GM18498 (cell line): ENCODE measurements around the gene ST3GAL3.

Source experiments
- ATAC-seq: cut with Tn5 transposase; IDR thresholded peaks from one replicate; pipeline ENCODE4 v1.9.1; 2021; ENCODE audit warnings: mild to moderate bottlenecking, moderate library complexity; ENCODE audit not compliant: unreplicated experiment

ST3GAL3 gene

DNA sequence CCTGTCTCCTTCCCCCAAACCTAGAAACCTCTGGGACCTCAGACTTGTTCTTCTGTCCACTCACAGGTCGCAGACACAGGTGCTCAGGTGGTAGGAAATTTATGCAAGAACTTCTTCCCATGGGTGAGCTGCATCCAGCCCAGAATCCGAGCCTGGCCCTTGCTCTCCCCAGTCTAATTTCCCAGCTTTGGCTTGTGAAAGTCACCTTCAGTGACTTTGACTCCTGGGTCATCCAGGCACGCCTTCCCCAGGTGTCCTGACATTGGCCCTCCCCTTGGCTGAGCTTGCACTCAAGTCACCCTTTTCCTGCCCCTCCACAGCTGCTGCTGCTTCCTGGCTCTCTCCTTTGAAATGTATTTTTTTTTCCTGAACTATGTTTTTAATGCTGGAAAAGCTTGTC lies 246.0 kb downstream of the ST3GAL3 start:
- ATAC-seq, result no peak

DNA sequence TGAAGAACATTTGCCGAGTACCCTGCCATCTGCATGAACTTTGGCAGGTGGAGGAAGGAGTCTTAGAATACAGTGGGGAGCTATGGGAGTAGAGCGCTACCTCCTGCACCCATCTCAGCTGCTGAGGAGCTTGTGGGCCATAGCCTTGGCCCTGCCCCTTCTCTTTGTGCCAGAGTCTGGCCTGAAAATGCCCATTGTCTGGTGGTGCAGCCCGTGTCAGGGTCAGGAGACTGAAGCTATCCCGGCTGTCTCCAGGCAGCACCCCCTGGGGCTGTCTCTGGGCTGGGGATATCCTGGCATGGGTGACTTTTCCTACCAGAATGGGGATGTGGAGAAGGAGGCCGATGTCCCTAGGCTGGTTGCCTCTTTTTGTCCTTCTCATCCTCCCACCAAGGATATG lies 246.7 kb downstream of the ST3GAL3 start:
- no peak for ATAC-seq

DNA sequence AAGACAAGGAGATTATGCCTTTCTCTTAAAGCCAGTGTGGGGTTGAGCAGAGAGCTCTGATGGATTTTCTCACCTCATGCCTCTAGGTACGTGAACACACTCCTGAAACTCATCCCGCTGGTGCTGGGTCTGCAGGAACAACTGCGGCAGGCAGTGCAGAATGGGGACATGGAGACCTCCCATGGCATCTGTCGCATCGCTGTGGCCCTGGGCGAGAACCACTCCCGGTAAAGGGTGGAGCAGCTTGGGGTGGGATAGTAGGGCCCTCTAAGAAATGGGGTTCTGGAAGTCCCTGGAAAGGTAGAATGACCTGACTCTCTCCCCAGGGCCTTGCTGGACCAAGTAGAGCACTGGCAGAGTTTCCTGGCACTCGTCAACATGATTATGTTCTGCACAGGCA lies 248.9 kb downstream of the ST3GAL3 start:
- ATAC-seq, result no peak

DNA sequence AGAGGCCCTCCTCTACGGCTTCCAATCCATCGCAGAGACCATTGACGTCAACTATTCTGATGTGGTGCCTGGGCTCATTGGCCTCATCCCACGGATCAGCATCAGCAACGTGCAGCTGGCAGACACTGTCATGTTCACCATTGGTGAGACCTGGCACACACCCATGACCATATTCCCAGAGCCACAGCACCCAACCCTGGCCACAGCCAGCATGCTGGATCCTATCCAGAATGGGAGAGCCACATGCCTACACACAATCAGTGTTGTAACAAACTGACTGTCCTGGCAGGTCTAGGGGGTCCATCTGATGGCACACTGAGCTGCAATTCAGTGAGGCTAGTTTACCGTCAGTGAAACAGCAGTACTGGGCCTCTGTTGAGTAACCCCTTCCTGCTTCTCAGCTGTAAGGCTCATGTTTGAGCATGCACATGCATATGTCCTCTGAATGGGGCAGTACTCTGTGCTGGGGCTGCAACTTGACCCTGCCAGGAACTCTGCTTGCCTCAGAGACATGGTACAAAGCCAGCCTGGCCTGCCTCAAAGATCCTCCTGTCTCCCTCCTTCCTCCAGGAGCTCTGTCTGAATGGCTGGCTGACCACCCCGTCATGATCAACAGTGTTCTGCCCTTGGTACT lies 250.2 kb downstream of the ST3GAL3 start:
- no peak for ATAC-seq

DNA sequence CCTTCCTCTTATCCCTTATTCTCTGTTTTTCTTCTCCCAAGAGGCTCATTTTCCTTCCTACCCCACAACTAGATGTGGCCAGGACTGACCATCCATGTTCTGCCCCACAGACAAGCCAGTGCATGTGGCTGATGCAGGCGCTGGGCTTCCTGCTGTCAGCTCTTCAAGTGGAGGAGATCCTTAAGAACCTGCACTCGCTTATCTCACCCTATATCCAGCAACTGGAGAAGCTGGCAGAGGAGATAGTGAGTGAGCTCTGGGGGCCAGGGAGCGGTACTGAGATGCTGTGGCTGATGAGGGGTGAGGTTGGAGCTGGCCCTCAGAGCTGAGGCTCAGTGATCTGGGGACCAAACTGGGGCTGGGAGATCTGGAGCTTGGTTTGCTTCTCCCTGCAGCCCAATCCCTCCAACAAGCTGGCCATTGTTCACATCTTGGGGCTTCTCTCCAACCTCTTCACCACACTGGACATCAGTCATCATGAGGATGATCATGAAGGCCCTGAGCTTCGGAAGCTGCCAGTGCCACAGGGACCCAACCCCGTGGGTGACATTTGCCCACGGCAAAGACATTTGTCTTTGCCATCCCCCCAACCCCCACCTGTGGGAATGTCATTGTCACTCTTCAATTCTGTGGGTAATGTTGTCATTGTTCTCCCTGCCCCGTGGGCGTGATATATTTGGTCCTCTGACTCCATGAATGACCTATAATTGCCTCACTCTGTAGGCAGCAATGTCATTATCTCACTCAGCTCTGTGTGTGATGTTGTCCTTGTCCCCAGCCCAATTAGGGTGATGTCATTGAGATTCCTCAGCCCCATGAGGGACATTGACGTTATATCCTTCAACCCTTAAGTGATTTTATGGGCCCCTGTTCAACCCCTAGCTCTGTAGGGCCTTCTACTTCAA lies 251.3 kb downstream of the ST3GAL3 start:
- ATAC-seq, result no peak

DNA sequence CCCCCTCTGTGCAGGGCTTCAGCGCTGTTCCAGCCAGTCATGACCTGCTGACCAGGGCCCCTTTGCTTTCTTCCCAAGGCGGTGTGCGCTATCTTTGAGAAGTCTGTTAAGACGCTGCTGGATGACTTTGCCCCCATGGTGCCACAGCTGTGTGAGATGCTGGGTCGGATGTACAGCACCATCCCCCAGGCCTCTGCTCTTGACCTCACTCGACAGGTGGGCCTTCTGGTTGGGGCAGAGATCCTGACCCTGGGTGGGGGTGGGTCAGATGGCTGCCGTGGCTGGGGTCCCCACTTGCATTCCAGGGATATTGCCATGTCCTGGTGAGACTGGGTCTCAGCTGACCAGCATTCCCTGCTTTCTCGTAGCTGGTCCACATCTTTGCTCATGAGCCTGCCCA lies 253.5 kb downstream of the ST3GAL3 start:
- ATAC-seq, result no peak

DNA sequence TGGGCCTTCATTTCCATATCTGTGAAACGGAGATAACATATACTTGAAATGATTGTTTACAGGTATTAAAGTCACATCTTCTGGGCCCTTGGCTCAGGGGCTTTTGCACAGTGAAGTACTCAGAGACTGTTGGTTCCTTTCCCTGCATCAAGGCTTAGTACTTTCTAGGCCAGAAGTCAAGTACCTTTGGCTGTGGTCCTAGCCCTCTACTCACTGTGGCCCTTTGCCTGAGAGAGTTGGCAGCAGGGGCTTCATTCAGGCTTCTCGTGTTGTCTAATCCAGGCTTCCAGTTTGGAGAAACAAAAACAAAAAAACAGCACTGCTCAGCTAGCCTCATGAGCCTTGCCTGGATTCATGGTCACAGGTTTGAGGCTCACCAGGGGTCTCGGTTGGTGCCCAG lies 254.4 kb downstream of the ST3GAL3 start:
- ATAC-seq, result no peak

DNA sequence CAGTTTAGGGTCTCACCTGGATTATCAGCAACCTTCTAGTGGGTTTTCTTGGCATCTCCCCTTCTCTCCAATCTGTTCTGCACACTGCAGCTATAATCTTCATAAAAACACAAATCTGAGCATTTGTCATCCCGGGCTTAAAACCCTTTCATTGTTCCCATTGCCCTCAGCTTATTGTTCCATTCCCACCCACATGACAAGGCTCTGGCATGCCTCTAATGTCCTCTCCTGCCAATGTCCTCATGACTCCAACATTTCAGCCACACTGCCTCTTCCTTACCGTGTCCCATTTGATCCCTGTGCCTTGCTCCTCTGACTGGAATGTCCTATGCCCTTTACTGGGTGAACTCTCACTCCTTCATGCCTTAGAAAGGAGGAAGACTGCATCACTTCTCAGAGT lies 255.0 kb downstream of the ST3GAL3 start:
- ATAC-seq, result no peak

DNA sequence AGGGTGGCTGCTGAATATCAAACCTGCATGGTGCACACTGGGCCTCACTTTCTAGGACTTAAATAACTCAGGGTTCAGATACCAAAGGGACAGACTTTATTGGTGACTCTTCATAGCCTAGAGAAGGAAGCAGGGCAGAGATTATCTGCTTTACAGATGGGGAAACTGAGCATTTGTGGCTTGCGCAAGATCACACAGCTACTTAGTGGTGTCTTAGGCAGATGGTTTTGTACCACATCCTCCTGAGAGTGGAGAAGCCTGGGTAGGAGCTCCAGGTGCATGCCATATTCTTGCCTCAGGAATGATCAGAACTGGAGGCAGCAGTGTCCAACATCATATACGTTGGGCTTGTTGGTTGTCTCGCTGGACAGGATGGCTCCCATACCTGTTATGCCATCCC lies 255.7 kb downstream of the ST3GAL3 start:
- ATAC-seq, result no peak

DNA sequence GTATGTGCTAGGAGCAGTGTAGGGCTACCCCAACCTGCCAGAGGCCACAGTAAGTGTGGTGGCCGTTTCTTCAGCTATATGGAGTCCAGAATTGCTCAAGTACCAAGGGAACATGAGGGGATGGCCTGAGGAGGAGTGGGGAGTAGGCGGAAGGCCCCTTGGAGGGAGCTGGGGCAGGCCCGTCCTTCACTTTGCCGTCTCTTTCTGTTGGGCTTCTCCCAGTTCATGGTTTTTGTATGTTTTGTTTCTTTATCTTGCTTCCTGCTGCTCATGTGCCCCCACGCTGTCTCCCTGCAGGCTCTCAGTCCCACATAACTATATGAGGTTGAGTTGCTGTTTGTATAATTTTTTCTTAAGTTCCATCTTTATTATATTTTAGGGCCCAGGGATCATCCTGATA lies 256.6 kb downstream of the ST3GAL3 start:
- ATAC-seq, result no peak

DNA sequence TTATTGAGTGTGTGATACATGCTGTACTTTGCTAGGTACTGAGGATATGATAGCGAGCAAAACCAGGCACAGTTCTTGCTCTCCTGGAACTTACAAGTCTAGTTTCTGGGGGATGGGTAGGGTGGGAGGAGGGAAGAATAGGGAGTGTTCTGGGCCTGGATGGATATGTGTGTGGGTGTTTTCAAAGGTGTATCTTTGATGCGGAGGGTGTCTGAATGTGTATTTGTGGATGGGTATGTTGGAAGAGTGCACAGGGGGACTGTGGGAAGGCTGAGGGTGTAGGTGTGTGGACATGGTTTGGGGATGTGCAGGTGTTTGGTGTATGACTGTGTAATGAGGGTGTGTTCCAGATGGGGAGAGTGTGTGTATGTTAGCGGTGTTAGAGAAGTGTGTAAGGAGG lies 258.0 kb downstream of the ST3GAL3 start:
- ATAC-seq, result no peak

DNA sequence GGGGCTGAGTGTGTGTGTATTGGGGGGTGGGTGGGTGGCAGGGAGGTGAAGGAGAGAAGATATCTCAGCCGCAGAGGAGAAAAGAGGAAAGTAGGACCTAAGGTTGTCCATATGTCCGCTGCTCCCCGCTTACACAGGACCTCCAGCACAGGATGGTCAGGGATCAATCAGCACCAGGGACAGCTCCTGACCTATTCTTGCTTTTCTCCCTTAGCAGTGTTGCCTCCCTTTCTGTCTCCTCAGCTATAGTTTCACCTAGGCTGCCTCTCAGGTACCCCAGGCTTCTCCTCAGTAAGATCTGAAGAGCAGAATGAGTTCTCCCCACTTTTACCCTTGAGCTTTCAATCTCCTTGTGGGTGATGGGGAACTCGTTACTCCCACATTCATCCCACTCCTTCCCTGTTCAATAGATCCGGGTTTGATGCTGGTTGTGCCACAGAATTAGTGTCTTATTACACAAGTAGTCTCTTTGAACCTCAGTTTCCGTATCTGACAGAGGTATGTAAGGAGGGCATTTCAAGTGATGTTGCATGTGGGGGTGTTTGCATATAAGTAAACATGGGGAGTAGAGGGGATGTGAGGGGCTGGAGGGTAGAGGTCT lies 261.1 kb downstream of the ST3GAL3 start:
- ATAC-seq, result no peak

DNA sequence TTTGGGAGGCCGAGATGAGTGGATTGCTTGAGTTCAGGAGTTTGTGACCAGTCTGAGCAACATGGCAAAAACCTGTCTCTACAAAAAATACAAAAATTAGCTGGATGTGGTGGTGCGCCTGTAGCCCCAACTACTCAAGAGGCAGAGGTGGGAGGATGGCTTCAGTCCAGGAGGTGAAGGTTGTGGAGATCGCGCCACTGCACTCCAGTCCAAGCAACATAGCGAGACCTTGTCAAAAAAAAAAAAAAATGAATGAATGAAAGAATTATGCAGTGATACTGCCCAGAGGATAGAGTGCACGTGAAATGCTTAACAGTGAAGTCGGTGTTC lies 262.0 kb downstream of the ST3GAL3 start:
- ATAC-seq, result no peak

DNA sequence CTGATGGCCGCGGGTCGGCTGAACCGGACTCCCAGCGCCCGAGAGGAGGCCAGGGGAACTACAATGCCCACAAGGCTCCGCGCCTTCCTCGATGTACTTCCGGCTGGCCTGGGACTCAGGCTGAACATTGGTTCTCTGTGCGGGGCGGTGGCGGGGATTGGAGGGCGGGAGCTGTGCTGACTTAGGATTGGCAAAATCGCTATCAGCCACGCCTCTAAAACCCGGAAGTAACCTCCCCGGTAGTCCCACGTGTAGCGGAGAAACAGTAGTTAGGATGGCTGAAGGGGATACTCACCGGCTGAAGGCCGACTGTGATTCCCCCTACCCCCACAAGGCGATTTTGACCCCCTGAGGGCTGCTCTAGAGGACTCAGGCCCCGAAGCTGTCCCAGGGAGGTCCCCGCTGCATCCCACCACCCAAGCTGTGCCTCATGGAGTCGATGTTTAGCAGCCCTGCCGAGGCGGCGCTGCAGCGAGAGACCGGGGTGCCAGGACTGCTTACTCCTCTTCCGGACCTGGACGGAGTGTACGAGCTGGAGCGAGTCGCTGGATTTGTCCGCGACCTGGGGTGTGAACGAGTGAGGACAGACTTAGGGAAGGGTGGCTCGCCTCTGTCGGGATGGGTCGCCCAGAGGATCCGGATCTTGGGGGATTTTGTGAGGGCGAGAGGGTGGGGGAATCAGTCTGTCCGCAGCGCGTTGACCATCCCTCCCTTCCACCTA lies 262.6 kb downstream of the ST3GAL3 start, which contains the start of gene DPH2:
DPH2 (plus strand) TSS at position 265 of the 721 bp plus-strand sequence; CDS start at position 431, 166 bp downstream.
- peak; percentile 86 for ATAC-seq

DNA sequence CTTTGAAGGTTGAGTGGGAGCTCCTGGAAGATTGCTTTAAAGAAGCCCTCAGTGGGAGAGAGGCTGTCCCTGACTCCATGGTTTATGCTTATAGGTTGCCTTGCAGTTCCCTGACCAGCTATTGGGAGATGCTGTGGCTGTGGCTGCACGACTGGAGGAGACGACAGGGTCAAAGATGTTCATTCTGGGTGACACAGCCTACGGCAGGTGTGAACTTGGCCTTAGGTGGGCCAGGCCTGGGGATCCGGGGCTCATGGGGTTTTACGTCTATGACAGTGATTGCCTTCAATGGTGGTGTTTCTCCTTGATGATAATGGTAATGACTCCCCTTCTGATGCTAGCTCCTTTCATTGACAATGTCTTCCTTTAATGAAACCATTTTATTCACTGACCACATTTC lies 263.2 kb downstream of the ST3GAL3 start:
- no peak for ATAC-seq

DNA sequence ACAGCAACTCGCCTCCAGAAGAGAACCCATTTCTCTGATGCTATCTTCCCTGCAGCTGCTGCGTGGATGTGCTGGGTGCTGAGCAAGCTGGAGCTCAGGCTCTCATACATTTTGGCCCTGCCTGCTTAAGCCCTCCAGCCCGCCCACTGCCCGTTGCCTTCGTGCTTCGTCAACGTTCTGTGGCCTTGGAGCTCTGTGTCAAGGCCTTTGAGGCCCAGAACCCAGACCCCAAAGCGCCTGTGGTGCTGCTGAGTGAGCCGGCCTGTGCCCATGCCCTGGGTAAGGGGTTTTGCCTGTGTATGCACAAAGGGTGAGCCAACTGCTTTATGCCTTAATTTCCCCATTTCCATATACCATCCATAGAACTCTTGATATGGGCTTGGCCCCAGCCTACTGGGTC lies 263.6 kb downstream of the ST3GAL3 start:
- ATAC-seq, result no peak

DNA sequence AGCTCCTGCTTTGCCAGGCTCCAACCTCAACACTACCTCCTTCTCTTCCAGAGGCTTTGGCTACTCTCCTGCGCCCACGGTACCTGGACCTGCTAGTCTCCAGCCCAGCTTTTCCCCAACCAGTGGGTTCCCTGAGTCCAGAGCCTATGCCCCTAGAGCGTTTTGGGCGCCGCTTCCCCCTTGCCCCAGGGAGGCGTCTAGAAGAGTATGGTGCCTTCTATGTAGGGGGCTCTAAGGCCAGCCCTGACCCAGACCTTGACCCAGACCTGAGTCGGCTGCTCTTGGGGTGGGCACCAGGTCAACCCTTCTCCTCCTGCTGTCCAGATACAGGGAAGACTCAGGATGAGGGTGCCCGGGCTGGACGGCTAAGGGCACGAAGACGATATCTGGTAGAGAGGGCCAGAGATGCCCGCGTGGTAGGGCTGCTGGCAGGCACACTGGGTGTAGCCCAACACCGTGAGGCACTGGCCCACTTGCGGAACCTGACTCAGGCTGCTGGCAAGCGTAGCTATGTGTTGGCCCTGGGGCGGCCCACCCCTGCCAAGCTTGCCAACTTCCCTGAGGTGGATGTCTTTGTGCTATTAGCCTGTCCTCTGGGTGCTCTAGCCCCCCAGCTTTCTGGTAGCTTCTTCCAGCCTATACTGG lies 264.1 kb downstream of the ST3GAL3 start:
- no peak for ATAC-seq

DNA sequence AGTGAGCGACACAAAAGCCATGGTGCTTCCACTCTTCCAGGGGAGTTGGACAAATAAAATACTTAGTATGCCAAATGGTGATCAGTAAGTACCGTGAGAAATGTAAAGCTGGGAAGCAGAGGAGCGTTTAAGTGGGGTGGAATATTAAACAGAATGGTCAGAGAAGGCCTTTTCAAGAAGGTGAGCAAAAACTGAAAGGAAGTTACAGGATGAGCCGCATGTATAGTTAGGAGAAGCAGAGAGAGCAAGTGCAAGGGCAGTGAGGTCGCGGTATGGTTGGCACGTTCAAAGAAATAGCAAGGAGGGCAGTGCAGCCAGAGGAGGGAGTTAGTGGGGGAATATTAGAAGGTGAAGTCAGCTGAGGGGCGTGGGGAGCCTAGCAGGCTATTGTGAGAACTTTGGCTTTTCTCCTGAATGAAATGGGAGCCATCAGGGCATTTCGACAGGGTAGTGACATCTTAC lies 266.7 kb downstream of the ST3GAL3 start:
- no peak for ATAC-seq

DNA sequence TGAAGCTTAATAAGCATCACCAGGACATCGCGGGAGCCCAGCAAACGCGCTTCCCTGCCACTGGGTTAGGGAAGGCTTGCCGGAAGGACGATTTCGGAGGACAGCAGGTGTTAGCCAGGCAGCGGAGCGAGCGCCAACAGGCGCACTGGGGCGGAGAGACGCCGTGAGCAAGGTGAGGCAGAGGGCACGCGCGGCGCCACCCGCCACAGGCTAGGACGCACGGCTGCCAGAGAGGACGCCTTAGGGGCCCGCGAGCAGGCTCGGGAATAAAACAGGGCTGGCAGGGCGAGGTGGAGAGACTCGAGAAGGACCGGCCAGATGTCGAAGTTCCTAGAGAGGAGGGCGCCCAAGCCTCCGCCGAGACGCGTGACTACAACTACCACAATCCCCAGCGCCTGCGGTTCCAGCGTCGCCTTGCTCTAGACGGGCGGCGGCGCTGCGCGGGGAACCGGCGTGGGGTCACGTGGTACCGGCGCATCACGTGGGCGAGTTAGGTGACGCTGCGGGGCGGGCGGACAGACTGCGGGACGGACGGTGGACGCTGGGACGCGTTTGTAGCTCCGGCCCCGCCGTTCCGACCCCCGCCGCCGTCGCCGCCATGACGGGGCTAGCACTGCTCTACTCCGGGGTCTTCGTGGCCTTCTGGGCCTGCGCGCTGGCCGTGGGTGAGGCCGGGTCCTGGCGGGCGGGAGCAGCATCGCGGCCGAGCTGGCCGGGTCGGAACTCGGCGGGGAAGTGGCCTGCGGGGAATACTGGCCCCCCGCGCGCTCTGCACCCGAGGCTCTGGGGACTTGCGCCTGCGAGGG lies 267.3 kb downstream of the ST3GAL3 start, which contains the start of gene ATP6V0B:
ATP6V0B (plus strand) TSS at position 518 of the 806 bp plus-strand sequence; CDS start at position 599, 81 bp downstream.
- ATAC-seq, result peak; percentile 71
